Prostate gland (tissue), 2 donors: ENCODE data around the gene FSCB.

Experiments
- POLR2A ChIP-seq: fragments of 450-650 bp; IDR thresholded peaks from one replicate; pipeline ENCODE4 v1.6.1; 2016; ENCODE audit warnings: antibody characterized with exemption, mild to moderate bottlenecking
- TF ChIP-seq, protein P1 (sequence below), 4 experiments: fragments of 200-600 bp in 2 of 4; fragments of 450-650 bp in 2 of 4; sonication (generic) in 2 of 4; IDR thresholded peaks; 1 replicate in 3 of 4; 2 replicates in 1 of 4; pipeline ENCODE4 v1.5.1; 2016 to 2019; ENCODE audit warnings: antibody characterized with exemption in 4 of 4, mild to moderate bottlenecking in 2 of 4, moderate library complexity in 2 of 4

GRCh38 chr14:44497148-44497547 is 9.9 kb downstream of the FSCB start:
- TF ChIP-seq, protein P1, sequence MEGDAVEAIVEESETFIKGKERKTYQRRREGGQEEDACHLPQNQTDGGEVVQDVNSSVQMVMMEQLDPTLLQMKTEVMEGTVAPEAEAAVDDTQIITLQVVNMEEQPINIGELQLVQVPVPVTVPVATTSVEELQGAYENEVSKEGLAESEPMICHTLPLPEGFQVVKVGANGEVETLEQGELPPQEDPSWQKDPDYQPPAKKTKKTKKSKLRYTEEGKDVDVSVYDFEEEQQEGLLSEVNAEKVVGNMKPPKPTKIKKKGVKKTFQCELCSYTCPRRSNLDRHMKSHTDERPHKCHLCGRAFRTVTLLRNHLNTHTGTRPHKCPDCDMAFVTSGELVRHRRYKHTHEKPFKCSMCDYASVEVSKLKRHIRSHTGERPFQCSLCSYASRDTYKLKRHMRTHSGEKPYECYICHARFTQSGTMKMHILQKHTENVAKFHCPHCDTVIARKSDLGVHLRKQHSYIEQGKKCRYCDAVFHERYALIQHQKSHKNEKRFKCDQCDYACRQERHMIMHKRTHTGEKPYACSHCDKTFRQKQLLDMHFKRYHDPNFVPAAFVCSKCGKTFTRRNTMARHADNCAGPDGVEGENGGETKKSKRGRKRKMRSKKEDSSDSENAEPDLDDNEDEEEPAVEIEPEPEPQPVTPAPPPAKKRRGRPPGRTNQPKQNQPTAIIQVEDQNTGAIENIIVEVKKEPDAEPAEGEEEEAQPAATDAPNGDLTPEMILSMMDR (IDR thresholded peaks at IDR 0.05) = no peak
- TF ChIP-seq POLR2A = no peak
